ENCODE measurements around the gene OPCML. TPM values are rescaled to one million over a fixed set of nuclear protein-coding genes. Genes with fewer than 3 reads are reported as not detected.

OPCML gene
- total RNA-seq, 1 donor from 2014 or later, result not detected

GRCh38 chr11:132501356-132501755 lies 1030.9 kb downstream of the OPCML start:
- no peak for DNase-seq (ENCODE audit: low spot score in 2 of 2)
- intact Hi-C loops (cut with DNase I), result no loop called here

GRCh38 chr11:132499661-132500060 lies 1032.6 kb downstream of the OPCML start:
- Histone ChIP-seq H3K27me3 (no peaks in the 10 kb centered on the region), H3K4me3 (no peak overlapping the region), H3K36me3 (no peaks in the 10 kb centered on the region), H3K9me3 (no peaks in the 10 kb centered on the region), H3K4me1 (no peaks in the 10 kb centered on the region), H3K27ac (no peak overlapping the region)
- DNase-seq (ENCODE audit: low spot score in 2 of 2), result no peak
- intact Hi-C loops (cut with DNase I), result no loop called here
- no peak for TF ChIP-seq CTCF (IDR thresholded peaks at IDR 0.05)

More at GRCh38 chr11:132501356-132501755, 1030.9 kb downstream of the OPCML start:
- no peak overlapping the region for H3K27ac ChIP-seq
- H3K4me1 ChIP-seq, result no peaks in the 10 kb centered on the region
- no peak for TF ChIP-seq CTCF (IDR thresholded peaks at IDR 0.05)
- H3K36me3 ChIP-seq, result no peaks in the 10 kb centered on the region
- H3K27me3 ChIP-seq, result no peaks in the 10 kb centered on the region
- H3K9me3 ChIP-seq, result no peaks in the 10 kb centered on the region
- no peak overlapping the region for H3K4me3 ChIP-seq

GRCh38 chr11:132496341-132496740 lies 1036.0 kb downstream of the OPCML start:
- H3K9me3 ChIP-seq, result no peaks in the 10 kb centered on the region
- H3K27me3 ChIP-seq, result no peaks in the 10 kb centered on the region
- no peak overlapping the region for H3K4me3 ChIP-seq
- no peak for TF ChIP-seq CTCF (IDR thresholded peaks at IDR 0.05)
- no peaks in the 10 kb centered on the region for H3K36me3 ChIP-seq
- no peak for DNase-seq (ENCODE audit: low spot score in 2 of 2)
- no peak overlapping the region for H3K27ac ChIP-seq
- no peaks in the 10 kb centered on the region for H3K4me1 ChIP-seq
- intact Hi-C loops (cut with DNase I), result no loop called here

GRCh38 chr11:132493801-132494200 lies 1038.5 kb downstream of the OPCML start:
- Histone ChIP-seq H3K4me1 (no peaks in the 10 kb centered on the region), H3K27me3 (no peaks in the 10 kb centered on the region), H3K9me3 (no peaks in the 10 kb centered on the region), H3K36me3 (no peaks in the 10 kb centered on the region), H3K4me3 (no peak overlapping the region), H3K27ac (no peak overlapping the region)
- DNase-seq (ENCODE audit: low spot score in 2 of 2), result no peak
- TF ChIP-seq CTCF (IDR thresholded peaks at IDR 0.05), result no peak
- intact Hi-C loops (cut with DNase I), result no loop called here

GRCh38 chr11:132490978-132491377 lies 1041.3 kb downstream of the OPCML start:
- no peak for DNase-seq (ENCODE audit: low spot score in 2 of 2)
- no peaks in the 10 kb centered on the region for H3K9me3 ChIP-seq
- no peaks in the 10 kb centered on the region for H3K27me3 ChIP-seq

More at GRCh38 chr11:132490978-132491377, 1041.3 kb downstream of the OPCML start:
- Histone ChIP-seq H3K4me1 (no peaks in the 10 kb centered on the region), H3K36me3 (no peaks in the 10 kb centered on the region), H3K4me3 (no peak overlapping the region), H3K27ac (no peak overlapping the region)
- no peak for TF ChIP-seq CTCF (IDR thresholded peaks at IDR 0.05)
- intact Hi-C loops (cut with DNase I), result no loop called here
